Cardiac septum (tissue), 1 donor: Measurements from ENCODE around the gene DOC2B. TPM values are rescaled to one million over a fixed set of nuclear protein-coding genes. Genes with fewer than 3 reads are reported as not detected.
"Not testable (repeated sequence)": the region's sequence is repeated elsewhere in the genome, so short reads cannot be mapped to it uniquely, and the experiment has no call there.

Experiments
- DNase-seq: peaks from one replicate; pipeline ENCODE4 v3.0.0-alpha.2; 2020; ENCODE audit warnings: low spot score
- intact Hi-C: fragments of 100-400 bp; cut with DNase I; formaldehyde crosslinking; loops from one replicate; pipeline ENCODE4 v1.14.0; 2022
- total RNA-seq: library from RNA; stranded (reverse); fragmentation: NEBNext Ultra II Directional; extraction: Animal tissue kit (Norgen Biotek cat#: 25700); gene quantifications from one replicate; pipeline ENCODE4 v1.2.1, GENCODE V29; 2021
- donor health status: DM: no; HTN: no; CAD: no.

Gene DOC2B
- total RNA-seq, 1 donor from 2014 or later: 6.4 TPM

- DNase-seq, intact Hi-C loops: not testable (repeated sequence)
Measured at GRCh38 chr17:133932-134331, 47.5 kb downstream of the DOC2B start.

GRCh38 chr17:118339-118917 is 63.0 kb downstream of the DOC2B start:
- intact Hi-C loops, DNase-seq: not testable (repeated sequence)

DNA sequence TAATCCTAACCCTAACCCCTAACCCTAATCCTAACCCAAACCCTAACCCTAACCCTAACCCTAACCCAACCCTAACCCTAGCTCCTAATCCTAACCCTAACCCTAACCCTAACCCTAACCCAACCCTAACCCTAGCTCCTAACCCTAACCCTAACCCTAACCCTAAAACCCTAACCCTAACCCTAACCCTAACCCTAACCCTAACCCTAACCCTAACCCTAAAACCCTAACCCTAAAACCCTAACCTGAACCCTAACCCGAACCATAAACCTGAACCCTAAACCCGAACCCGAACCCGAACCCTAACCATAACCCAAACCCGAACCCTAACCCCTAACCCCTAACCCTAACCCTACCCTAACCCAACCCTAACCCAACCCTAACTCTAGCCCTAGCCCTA is 68.3 kb downstream of the DOC2B start:
- intact Hi-C loops, DNase-seq: not testable (repeated sequence)

Other genes starting within 250 kb of the DOC2B start
- not detected for gene SCGB1C2, start 44.1 kb downstream of the DOC2B start, total RNA-seq
- gene RPH3AL, start 171.2 kb upstream of the DOC2B start, total RNA-seq: 5.5 TPM